GM18909 (cell line): ENCODE measurements around the gene FAM50B.

Experiments
- ATAC-seq: cut with Tn5 transposase; IDR thresholded peaks from one replicate; pipeline ENCODE4 v1.9.1; 2021; ENCODE audit warnings: mild to moderate bottlenecking; ENCODE audit not compliant: unreplicated experiment, poor library complexity

FAM50B gene

GRCh38 chr6:3888153-3888957 is 39.2 kb downstream of the FAM50B start:
- no peak for ATAC-seq

GRCh38 chr6:3890047-3890446 is 40.9 kb downstream of the FAM50B start:
- ATAC-seq: no peak

GRCh38 chr6:3891883-3892282 is 42.7 kb downstream of the FAM50B start:
- no peak for ATAC-seq

GRCh38 chr6:3892603-3893002 is 43.4 kb downstream of the FAM50B start:
- ATAC-seq: no peak

GRCh38 chr6:3893487-3893886 is 44.3 kb downstream of the FAM50B start:
- no peak for ATAC-seq

GRCh38 chr6:3893917-3894316 is 44.7 kb downstream of the FAM50B start:
- ATAC-seq: no peak

- ATAC-seq: no peak
These were observed 45.6 kb downstream of the FAM50B start for GRCh38 chr6:3894590-3895311.

GRCh38 chr6:3895312-3895653 is 46.1 kb downstream of the FAM50B start:
- ATAC-seq: no peak

GRCh38 chr6:3895805-3896204 is 46.6 kb downstream of the FAM50B start:
- ATAC-seq: no peak

GRCh38 chr6:3898265-3898994 is 49.3 kb downstream of the FAM50B start:
- ATAC-seq: no peak

GRCh38 chr6:3899061-3899460 is 49.9 kb downstream of the FAM50B start:
- no peak for ATAC-seq

- no peak for ATAC-seq
These were observed 50.8 kb downstream of the FAM50B start for GRCh38 chr6:3899970-3900439.
